ENCODE results near the gene C6orf136. TPM values are rescaled to one million over a fixed set of nuclear protein-coding genes. Genes with fewer than 3 reads are reported as not detected.

C6orf136 gene
- total and polyA plus RNA-seq, 4 donors = 5.1 to 26.0 (median 13.3) TPM

DNA sequence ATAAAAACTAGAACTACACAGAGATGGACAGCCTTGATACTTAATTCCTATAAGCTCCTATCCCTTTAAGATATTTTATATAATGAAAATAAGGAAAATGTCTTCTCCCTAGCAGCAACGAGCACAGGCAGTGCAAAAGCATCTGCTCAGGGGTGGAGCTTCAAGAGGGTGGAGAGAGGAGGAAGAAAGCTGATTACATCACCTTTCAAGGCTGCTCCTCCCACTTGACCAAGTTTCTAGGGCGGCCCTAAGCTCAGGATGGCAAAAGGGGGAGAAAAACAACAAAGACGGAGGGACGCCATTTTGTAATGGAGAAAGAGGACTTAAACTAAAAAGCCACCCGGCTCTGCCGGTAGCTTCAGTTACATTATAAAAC lies 32.1 kb upstream of the C6orf136 start:
- TF ChIP-seq, protein P1, sequence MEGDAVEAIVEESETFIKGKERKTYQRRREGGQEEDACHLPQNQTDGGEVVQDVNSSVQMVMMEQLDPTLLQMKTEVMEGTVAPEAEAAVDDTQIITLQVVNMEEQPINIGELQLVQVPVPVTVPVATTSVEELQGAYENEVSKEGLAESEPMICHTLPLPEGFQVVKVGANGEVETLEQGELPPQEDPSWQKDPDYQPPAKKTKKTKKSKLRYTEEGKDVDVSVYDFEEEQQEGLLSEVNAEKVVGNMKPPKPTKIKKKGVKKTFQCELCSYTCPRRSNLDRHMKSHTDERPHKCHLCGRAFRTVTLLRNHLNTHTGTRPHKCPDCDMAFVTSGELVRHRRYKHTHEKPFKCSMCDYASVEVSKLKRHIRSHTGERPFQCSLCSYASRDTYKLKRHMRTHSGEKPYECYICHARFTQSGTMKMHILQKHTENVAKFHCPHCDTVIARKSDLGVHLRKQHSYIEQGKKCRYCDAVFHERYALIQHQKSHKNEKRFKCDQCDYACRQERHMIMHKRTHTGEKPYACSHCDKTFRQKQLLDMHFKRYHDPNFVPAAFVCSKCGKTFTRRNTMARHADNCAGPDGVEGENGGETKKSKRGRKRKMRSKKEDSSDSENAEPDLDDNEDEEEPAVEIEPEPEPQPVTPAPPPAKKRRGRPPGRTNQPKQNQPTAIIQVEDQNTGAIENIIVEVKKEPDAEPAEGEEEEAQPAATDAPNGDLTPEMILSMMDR (IDR thresholded peaks at IDR 0.05; ENCODE audit: control extremely low read depth, extremely low read depth) = no peak
- H3K4me1 ChIP-seq (ENCODE audit: control insufficient read depth in 5 of 5, insufficient read depth in 5 of 5, low read length in 5 of 5) = peaks cover 0 to 40% (median 25%) of the 10 kb centered on the region in 5 donors
- peak overlapping the region; percentile 20 to 100 for H3K27ac ChIP-seq (ENCODE audit: low read depth in 1 of 2, low read length in 1 of 2)
- no peak overlapping the region for H3K4me3 ChIP-seq
- peak; percentile 56 for ATAC-seq (ENCODE audit: insufficient read depth, low FRiP score)
- peak; percentile 95 to 100 (median 99) for DNase-seq
- 1% methylated on average over 6 of the region's 6 CpGs for WGBS, 2 donors
- no peaks in the 10 kb centered on the region for H3K9me3 ChIP-seq (ENCODE audit: control insufficient read depth in 4 of 4, insufficient read depth in 3 of 4, low read length in 3 of 4)
- H3K36me3 ChIP-seq (ENCODE audit: control insufficient read depth in 4 of 4, insufficient read depth in 4 of 4, low read length in 4 of 4) = peaks cover 3 to 23% (median 12%) of the 10 kb centered on the region in 4 donors
- H3K27me3 ChIP-seq (ENCODE audit: control insufficient read depth in 3 of 3, insufficient read depth in 3 of 3, low read length in 2 of 3) = no peaks in the 10 kb centered on the region
- H3K9ac ChIP-seq (ENCODE audit: insufficient read depth in 1 of 2, low read length in 2 of 2) = peak overlapping the region; percentile 100

DNA sequence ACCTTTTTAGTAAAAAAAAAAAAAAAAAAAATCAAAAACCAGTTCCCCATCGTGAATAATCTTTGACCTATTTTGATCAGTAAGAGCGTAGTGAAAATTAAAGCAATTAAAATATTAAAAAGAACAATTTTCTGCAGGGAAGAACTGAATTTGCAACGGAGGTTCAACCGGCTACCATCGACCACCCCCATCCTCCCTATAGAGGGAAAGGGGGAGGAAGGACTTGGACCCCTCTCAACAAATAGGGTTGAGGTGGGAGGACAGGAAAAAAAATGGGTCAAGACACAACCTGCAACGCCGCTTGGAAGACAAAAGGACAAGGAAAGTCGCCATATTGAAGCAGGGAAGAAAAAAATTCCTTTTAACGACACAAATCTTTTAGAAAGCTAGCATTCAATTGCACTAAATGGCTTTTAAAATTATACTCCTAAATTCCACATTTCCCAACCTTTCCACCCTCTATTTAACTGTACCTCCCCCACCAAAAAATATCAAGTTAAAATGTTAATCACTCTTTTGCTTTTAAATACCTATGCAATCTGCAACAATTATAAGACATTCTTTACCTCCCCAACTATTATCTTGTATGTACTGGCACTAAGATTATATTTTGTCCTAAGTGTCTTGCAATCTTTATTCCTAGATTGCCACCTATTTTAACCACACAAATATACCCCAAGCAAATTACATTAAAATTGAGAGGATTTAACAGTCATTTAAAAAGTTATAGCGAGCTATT lies 31.5 kb upstream of the C6orf136 start:
- ATAC-seq (ENCODE audit: insufficient read depth, low FRiP score) (no peak), DNase-seq (peak; percentile 84 to 96 (median 95))
- H3K27me3 ChIP-seq (ENCODE audit: control insufficient read depth in 3 of 3, insufficient read depth in 3 of 3, low read length in 2 of 3) = no peaks in the 10 kb centered on the region
- peaks cover 0 to 40% (median 20%) of the 10 kb centered on the region in 5 donors for H3K4me1 ChIP-seq (ENCODE audit: control insufficient read depth in 5 of 5, insufficient read depth in 5 of 5, low read length in 5 of 5)
- no peaks in the 10 kb centered on the region for H3K9me3 ChIP-seq (ENCODE audit: control insufficient read depth in 4 of 4, insufficient read depth in 3 of 4, low read length in 3 of 4)
- peaks cover 3 to 23% (median 12%) of the 10 kb centered on the region in 4 donors for H3K36me3 ChIP-seq (ENCODE audit: control insufficient read depth in 4 of 4, insufficient read depth in 4 of 4, low read length in 4 of 4)
- peak overlapping the region; percentile 99 to 100 for H3K27ac ChIP-seq (ENCODE audit: low read depth in 1 of 2, low read length in 1 of 2)
- peak overlapping the region; percentile 79 for H3K4me3 ChIP-seq
- TF ChIP-seq, protein P1 (IDR thresholded peaks at IDR 0.05; ENCODE audit: control extremely low read depth, extremely low read depth) = no peak
- WGBS, 2 donors = 0% methylated on average over 10 of the region's 10 CpGs
- H3K9ac ChIP-seq (ENCODE audit: insufficient read depth in 1 of 2, low read length in 2 of 2) = peak overlapping the region; percentile 100

DNA sequence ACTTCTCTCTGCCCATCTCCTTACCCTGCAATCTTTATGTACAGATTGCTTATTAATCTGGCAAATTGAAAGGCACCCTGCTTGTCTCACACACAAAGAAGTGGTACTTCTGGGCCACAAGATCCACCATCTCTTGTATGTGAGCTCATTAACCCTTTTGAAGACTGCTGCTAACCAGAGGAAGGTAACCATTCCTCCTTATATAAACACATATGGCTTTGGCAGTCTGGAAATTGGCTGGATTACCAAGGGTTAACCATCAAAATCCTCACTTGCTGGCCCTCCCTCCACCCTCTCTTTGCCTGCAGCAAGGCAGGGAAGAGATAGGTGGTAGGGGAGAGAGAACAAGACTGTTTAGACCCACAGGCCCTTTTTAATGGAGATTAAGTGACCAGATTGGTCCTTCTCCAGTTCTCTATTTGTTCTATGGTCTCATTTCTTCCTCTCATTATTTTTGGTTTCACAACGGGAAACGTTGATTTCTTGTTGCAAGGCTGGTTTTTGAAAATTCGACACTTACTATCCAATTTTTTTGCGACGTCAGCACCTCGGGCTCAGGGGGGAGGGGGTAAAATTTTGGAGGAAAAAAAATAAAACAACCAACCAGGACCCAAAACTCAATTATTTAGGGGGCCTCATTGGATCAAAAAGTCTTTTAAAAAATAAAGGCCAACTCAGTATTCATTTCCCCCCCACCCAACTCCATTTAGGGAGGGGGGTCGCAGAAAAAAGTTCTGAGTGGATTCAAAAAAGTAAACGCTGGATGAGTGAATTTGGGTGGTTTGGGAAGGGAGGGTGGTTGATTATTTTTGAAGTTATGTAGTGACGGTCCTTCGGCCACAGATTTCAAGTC lies 30.7 kb upstream of the C6orf136 start:
- H3K4me1 ChIP-seq (ENCODE audit: control insufficient read depth in 5 of 5, insufficient read depth in 5 of 5, low read length in 5 of 5) = peaks cover 0 to 40% (median 16%) of the 10 kb centered on the region in 5 donors
- H3K9me3 ChIP-seq (ENCODE audit: control insufficient read depth in 4 of 4, insufficient read depth in 3 of 4, low read length in 3 of 4) = no peaks in the 10 kb centered on the region
- H3K9ac ChIP-seq (ENCODE audit: insufficient read depth in 1 of 2, low read length in 2 of 2) = peak overlapping the region; percentile 100
- TF ChIP-seq, protein P1 (IDR thresholded peaks at IDR 0.05; ENCODE audit: control extremely low read depth, extremely low read depth) = no peak
- WGBS, 2 donors = 0% methylated on average over 10 of the region's 10 CpGs
- peak overlapping the region; percentile 79 for H3K4me3 ChIP-seq
- ATAC-seq (ENCODE audit: insufficient read depth, low FRiP score) = no peak
- H3K36me3 ChIP-seq (ENCODE audit: control insufficient read depth in 4 of 4, insufficient read depth in 4 of 4, low read length in 4 of 4) = peaks cover 3 to 25% (median 12%) of the 10 kb centered on the region in 4 donors
- H3K27me3 ChIP-seq (ENCODE audit: control insufficient read depth in 3 of 3, insufficient read depth in 3 of 3, low read length in 2 of 3) = no peaks in the 10 kb centered on the region
- H3K27ac ChIP-seq (ENCODE audit: low read depth in 1 of 2, low read length in 1 of 2) = peak overlapping the region; percentile 98 to 100
- DNase-seq = peak; percentile 57 to 79 (median 79)

Data from lung (tissue), 12 donors.